ENCODE data around the gene PDCL3.

Gene PDCL3

GRCh38 chr2:100556746-100557145 lies 6.0 kb upstream of the PDCL3 start:
- POLR2A ChIA-PET = interaction anchor here (1.2 kb wide), 1 partner anchor 445 kb away, joined by 3 read pairs; the partner anchor contains the start of gene RPL31
- DNase-seq (ENCODE audit: extremely low spot score) = no peak
- CTCF ChIA-PET = interaction anchor here (0.7 kb wide), 1 partner anchor 47 kb away, joined by 3 read pairs; no protein-coding TSS in a partner anchor
- TF ChIP-seq SP1 (IDR thresholded peaks at IDR 0.05) (no peak), ELF4 (IDR thresholded peaks at IDR 0.05) (no peak), CTBP1 (IDR thresholded peaks at IDR 0.05; ENCODE audit: borderline replicate concordance) (no peak), FOXM1 (IDR thresholded peaks at IDR 0.05; ENCODE audit: borderline replicate concordance) (no peak), HDGF (IDR thresholded peaks at IDR 0.05; ENCODE audit: borderline replicate concordance) (no peak), L3MBTL2 (conservative IDR thresholded peaks at IDR 0.05) (no peak), TARDBP (IDR thresholded peaks at IDR 0.05) (no peak), NFRKB (IDR thresholded peaks at IDR 0.05) (no peak), ARNT (IDR thresholded peaks at IDR 0.05) (no peak)

DNA sequence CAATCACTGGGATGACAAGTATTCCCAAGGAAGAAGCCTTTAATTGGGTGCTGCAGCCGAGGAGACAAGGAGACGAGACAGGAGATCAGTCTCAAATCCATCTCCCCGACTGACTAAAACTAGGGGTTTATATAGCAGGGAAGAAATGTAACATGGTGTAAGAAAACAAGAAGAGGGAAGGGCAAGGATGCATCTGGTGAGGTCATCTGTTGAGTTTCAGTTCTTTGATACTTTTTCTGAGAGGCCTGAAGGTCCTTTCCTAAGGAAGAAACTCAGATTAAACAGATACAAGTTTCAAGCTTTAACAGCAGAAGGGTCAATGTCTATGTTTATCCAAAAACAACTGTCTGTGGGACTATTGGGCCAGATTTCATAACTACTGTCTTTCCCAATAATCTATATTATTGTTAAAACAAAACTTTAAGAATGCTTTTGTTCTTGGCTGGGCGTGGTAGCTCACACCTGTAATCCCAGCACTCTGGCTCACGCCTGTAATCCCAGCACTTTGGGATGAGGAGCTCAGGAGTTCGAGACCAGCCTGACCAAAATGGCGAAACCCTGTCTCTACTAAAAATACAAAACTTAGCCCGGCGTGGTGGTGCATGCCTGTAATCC lies 2.5 kb upstream of the PDCL3 start:
- ChIA-PET POLR2A (interaction anchor here (1.1 kb wide), 1 partner anchor 441 kb away, joined by 3 read pairs; the partner anchor contains the start of gene RPL31), CTCF (interaction anchor here (0.9 kb wide), 1 partner anchor 9 kb away, joined by 4 read pairs; no protein-coding TSS in a partner anchor)
- DNase-seq (ENCODE audit: extremely low spot score) = no peak
- TF ChIP-seq NFRKB (IDR thresholded peaks at IDR 0.05) = no peak
- TF ChIP-seq ARNT (IDR thresholded peaks at IDR 0.05) = no peak
- TF ChIP-seq ELF4 (IDR thresholded peaks at IDR 0.05) = no peak
- no peak for TF ChIP-seq HDGF (IDR thresholded peaks at IDR 0.05; ENCODE audit: borderline replicate concordance)
- TF ChIP-seq TARDBP (IDR thresholded peaks at IDR 0.05) = no peak
- no peak for TF ChIP-seq L3MBTL2 (conservative IDR thresholded peaks at IDR 0.05)
- no peak for TF ChIP-seq FOXA1 (IDR thresholded peaks at IDR 0.05)
- no peak for TF ChIP-seq FOXK2 (IDR thresholded peaks at IDR 0.05)
- no peak for TF ChIP-seq LEF1 (IDR thresholded peaks at IDR 0.05; ENCODE audit: borderline replicate concordance)
- TF ChIP-seq PKNOX1 (IDR thresholded peaks at IDR 0.05) = no peak

DNA sequence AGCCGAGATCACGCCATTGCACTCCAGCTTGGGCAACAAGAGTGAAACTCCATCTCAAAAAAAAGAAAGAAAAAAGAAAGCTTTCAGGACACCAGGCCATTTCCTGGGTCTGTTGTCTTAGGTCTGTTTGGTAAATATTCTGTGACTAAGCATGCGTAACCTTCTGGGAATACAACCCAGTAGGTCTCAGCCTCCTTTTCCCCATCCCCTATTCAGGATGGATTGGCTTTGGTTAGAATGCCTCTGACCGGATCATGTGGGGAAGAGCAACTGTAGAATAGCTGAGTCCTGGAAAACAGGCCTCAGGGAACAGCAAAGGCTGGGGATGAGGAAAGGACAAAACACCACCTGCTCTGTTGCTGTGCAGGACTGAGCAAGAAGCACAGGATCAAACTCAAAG lies 1.6 kb upstream of the PDCL3 start:
- POLR2A ChIA-PET = interaction anchor here (1.1 kb wide), 1 partner anchor 441 kb away, joined by 3 read pairs; the partner anchor contains the start of gene RPL31
- TF ChIP-seq SUZ12 (IDR thresholded peaks at IDR 0.05) (no peak), ARNT (IDR thresholded peaks at IDR 0.05) (no peak), PKNOX1 (IDR thresholded peaks at IDR 0.05) (no peak), HDGF (IDR thresholded peaks at IDR 0.05; ENCODE audit: borderline replicate concordance) (no peak), L3MBTL2 (conservative IDR thresholded peaks at IDR 0.05) (no peak), LEF1 (IDR thresholded peaks at IDR 0.05; ENCODE audit: borderline replicate concordance) (no peak), CTBP1 (IDR thresholded peaks at IDR 0.05; ENCODE audit: borderline replicate concordance) (no peak), TARDBP (IDR thresholded peaks at IDR 0.05) (no peak), ELF4 (IDR thresholded peaks at IDR 0.05) (no peak), NFRKB (IDR thresholded peaks at IDR 0.05) (no peak), BHLHE40 (IDR thresholded peaks at IDR 0.05; ENCODE audit: borderline replicate concordance) (no peak)
- CTCF ChIA-PET = interaction anchor here (0.9 kb wide), 1 partner anchor 8 kb away, joined by 4 read pairs; no protein-coding TSS in a partner anchor
- DNase-seq (ENCODE audit: extremely low spot score) = no peak

- ChIA-PET POLR2A (interaction anchor here (0.6 to 1.8 kb wide), 13 partner anchors 8 to 1420 kb away, joined by 3 to 7 read pairs (median 4); partner anchors contain the start of genes CHST10 and RPL31), CTCF (no interaction called here)
- DNase-seq (ENCODE audit: extremely low spot score) = no peak
- TF ChIP-seq SUZ12 (IDR thresholded peaks at IDR 0.05) (no peak), CTBP1 (IDR thresholded peaks at IDR 0.05; ENCODE audit: borderline replicate concordance) (no peak), PKNOX1 (IDR thresholded peaks at IDR 0.05) (no peak), ZNF384 (IDR thresholded peaks at IDR 0.05) (no peak), SP1 (IDR thresholded peaks at IDR 0.05) (no peak), LEF1 (IDR thresholded peaks at IDR 0.05; ENCODE audit: borderline replicate concordance) (no peak), TARDBP (IDR thresholded peaks at IDR 0.05) (no peak), HDGF (IDR thresholded peaks at IDR 0.05; ENCODE audit: borderline replicate concordance) (no peak), L3MBTL2 (conservative IDR thresholded peaks at IDR 0.05) (no peak), FOXM1 (IDR thresholded peaks at IDR 0.05; ENCODE audit: borderline replicate concordance) (no peak)
Observed at GRCh38 chr2:100563407-100564247, 834 bp downstream of the PDCL3 start.

GRCh38 chr2:100568989-100569388 lies 6.2 kb downstream of the PDCL3 start:
- TF ChIP-seq SP1 (IDR thresholded peaks at IDR 0.05) (no peak), SUZ12 (IDR thresholded peaks at IDR 0.05) (no peak)
- POLR2A ChIA-PET = interaction anchor here (0.8 kb wide), 1 partner anchor 433 kb away, joined by 3 read pairs; the partner anchor contains the start of gene RPL31
- DNase-seq (ENCODE audit: extremely low spot score) = no peak
- CTCF ChIA-PET = interaction anchor here (1.3 kb wide), 1 partner anchor 8 kb away, joined by 4 read pairs; no protein-coding TSS in a partner anchor

- TF ChIP-seq ZNF384 (IDR thresholded peaks at IDR 0.05) (no peak), ELF4 (IDR thresholded peaks at IDR 0.05) (no peak), L3MBTL2 (conservative IDR thresholded peaks at IDR 0.05) (no peak), FOXM1 (IDR thresholded peaks at IDR 0.05; ENCODE audit: borderline replicate concordance) (no peak), BHLHE40 (IDR thresholded peaks at IDR 0.05; ENCODE audit: borderline replicate concordance) (no peak), NFRKB (IDR thresholded peaks at IDR 0.05) (no peak), SUZ12 (IDR thresholded peaks at IDR 0.05) (no peak), FOXA1 (IDR thresholded peaks at IDR 0.05) (no peak), PKNOX1 (IDR thresholded peaks at IDR 0.05) (no peak), LEF1 (IDR thresholded peaks at IDR 0.05; ENCODE audit: borderline replicate concordance) (no peak), FOXK2 (IDR thresholded peaks at IDR 0.05) (no peak), HDGF (IDR thresholded peaks at IDR 0.05; ENCODE audit: borderline replicate concordance) (no peak)
- CTCF ChIA-PET = no interaction called here
- POLR2A ChIA-PET = interaction anchor here (1.6 kb wide), 1 partner anchor 9 kb away, joined by 4 read pairs; the partner anchor contains the start of gene PDCL3
- DNase-seq (ENCODE audit: extremely low spot score) = no peak
Observed at GRCh38 chr2:100571668-100572067, 8.9 kb downstream of the PDCL3 start.
